AG09319 (cell line): Measurements from ENCODE around the gene PLA2G4B.

Experiments used
- DNase-seq: peaks from one replicate; pipeline ENCODE4 v3.0.0-alpha.2; 2010; ENCODE audit warnings: low read depth; ENCODE audit errors: extremely low read depth
- TF ChIP-seq, protein P1 (sequence below): IDR thresholded peaks from 2 replicates; pipeline ENCODE4 v1.5.1; 2011; ENCODE audit warnings: low read depth, mild to moderate bottlenecking, inconsistent platforms, low read length, moderate library complexity

PLA2G4B gene, protein sequence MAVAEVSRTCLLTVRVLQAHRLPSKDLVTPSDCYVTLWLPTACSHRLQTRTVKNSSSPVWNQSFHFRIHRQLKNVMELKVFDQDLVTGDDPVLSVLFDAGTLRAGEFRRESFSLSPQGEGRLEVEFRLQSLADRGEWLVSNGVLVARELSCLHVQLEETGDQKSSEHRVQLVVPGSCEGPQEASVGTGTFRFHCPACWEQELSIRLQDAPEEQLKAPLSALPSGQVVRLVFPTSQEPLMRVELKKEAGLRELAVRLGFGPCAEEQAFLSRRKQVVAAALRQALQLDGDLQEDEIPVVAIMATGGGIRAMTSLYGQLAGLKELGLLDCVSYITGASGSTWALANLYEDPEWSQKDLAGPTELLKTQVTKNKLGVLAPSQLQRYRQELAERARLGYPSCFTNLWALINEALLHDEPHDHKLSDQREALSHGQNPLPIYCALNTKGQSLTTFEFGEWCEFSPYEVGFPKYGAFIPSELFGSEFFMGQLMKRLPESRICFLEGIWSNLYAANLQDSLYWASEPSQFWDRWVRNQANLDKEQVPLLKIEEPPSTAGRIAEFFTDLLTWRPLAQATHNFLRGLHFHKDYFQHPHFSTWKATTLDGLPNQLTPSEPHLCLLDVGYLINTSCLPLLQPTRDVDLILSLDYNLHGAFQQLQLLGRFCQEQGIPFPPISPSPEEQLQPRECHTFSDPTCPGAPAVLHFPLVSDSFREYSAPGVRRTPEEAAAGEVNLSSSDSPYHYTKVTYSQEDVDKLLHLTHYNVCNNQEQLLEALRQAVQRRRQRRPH

DNA sequence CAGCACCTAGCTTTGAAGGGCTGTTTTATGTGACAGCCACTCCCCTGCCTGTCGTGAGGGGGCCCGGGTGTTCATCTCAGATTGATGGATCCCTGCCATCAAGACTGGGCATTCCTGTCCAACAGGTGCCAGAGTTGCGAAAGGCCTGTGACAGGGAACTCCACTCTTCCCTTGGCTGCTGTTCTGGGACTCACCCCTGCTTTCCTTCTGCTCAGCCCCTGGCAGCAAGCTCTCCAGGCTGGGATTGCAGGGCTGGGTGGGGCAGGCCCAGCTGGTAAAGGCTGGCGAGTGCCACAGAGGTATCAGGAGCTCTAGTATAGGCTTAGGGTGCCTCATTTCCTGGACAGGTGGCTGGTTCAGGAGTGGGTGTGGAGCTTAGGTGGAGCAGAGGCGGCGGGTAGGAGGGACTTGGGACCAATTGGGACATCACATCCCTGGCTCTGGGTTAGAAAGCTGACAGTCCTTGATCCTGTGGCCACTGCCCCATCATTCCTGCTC is at the start of gene PLA2G4B:
Gene PLA2G4B, plus strand, starts transcription at position 448 of the 498 bp plus-strand sequence. CDS start 67 bp downstream, outside the sequence.
- TF ChIP-seq, protein P1, sequence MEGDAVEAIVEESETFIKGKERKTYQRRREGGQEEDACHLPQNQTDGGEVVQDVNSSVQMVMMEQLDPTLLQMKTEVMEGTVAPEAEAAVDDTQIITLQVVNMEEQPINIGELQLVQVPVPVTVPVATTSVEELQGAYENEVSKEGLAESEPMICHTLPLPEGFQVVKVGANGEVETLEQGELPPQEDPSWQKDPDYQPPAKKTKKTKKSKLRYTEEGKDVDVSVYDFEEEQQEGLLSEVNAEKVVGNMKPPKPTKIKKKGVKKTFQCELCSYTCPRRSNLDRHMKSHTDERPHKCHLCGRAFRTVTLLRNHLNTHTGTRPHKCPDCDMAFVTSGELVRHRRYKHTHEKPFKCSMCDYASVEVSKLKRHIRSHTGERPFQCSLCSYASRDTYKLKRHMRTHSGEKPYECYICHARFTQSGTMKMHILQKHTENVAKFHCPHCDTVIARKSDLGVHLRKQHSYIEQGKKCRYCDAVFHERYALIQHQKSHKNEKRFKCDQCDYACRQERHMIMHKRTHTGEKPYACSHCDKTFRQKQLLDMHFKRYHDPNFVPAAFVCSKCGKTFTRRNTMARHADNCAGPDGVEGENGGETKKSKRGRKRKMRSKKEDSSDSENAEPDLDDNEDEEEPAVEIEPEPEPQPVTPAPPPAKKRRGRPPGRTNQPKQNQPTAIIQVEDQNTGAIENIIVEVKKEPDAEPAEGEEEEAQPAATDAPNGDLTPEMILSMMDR, result no peak
- DNase-seq, result no peak

DNA sequence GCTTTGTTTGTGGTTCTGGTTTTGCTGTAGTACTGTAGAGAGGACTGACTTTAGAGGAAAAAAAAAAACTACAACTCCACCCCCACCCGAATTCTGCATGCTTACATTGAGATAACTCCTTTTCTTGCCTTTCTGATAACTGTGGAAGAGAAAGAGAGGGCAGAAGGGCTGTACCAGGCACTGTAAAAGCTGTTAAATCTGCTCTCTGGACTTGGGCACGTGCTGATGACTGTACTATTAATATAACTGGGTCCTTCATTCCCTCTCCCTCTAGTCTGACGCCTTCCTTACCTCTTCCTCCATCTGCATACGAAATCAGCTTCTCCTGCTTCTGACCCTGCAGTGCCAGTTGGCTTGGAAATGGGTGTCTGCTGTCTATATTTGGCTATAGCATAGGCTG is 49.4 kb upstream of the PLA2G4B start:
- DNase-seq, result no peak
- TF ChIP-seq, protein P1, result no peak

DNA sequence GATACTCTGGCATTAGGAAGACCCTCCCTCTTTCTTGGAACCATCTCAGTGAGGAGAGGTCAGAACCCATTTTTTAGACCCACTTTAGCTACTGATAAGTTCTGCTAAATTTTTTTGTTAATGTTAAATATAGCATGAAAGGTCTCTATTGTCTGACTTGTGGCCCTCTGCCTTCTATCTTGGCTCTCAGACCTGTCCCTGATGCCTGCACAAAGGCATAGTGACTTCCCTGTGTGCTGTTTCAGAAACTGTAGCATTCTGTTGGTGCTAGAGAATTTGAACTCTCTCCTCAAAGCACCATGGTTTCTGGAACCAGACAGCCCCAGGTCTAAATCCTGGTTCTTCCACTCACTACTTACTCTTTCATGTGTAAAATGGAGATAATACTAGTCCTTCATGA is 49.0 kb upstream of the PLA2G4B start:
- no peak for DNase-seq
- TF ChIP-seq, protein P1, result no peak

DNA sequence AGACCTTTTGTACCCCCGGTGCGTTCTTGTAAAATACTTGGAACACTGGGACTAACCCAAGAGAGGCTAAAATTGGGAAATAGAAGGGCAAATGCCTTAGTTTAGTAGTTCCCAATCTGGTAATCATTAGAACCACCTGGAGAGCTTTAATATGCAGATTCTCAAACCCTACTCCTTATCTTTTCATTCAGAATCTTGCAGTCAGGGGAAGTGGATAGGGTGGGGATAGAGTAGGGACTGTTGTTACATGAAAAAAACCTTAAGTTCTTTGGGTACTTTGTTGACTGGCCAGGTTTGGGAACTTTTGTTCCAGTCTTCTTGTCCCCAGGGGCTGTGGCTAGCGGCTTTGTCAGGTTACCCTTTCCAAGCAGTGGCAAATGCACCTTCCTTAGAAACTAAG is 48.5 kb upstream of the PLA2G4B start:
- DNase-seq, result no peak
- TF ChIP-seq, protein P1, result no peak

DNA sequence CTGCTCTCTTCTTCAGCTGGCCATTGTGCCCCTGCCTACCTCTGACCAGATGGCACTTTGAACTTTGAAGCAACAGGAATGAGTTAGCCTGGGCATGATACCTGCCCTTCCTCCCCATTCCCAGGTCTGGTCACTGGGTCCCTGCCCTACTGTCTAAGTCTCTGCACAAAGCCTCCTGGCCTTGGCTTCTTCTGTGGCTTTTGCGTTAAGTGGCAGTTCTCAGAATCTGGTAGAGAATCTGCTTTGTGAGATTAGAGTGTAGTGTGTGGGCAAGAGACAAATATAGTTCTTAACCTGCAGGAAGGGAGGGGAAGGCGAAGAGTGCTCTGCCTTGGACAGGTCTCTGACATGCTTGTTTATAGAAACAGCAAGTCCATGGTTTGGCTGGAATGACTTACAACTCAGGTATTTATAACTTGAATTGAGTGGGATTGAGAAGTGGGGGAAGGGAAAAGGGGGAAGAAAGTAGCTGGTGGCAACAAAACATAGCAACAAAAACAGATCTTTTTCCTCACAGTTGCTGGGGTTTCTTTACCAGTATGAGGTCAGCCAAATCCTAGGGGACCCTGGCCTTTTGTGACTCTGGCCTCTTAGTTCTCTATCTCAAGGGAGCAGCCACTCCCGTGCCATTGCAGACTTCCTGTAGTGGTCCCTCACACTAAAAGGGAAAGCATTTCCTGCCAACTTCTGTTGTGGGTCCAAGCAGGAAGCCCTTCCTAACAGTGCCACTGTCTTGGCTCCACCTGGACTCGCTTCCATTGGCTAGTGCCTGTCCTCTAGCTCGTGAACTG is 47.7 kb upstream of the PLA2G4B start:
- no peak for DNase-seq
- TF ChIP-seq, protein P1, result no peak

DNA sequence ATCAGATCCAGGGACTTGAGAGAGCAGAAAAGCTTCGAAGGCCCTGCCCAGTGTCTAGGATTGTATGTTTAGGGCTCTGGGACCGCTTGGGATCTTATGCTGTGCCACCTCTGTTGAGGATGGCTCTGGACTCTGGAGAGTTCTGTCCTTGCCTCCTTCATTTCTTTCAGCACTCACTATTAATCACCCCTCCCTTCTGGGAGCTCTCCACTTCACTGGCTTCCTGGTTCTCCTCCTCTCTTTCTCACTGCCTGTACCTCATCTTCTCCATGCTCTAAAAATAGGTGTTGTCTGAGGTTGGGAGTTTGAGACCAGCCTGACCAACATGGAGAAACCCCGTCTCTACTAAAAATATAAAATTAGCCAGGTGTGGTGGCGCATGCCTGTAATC is 47.1 kb upstream of the PLA2G4B start:
- TF ChIP-seq, protein P1, result no peak
- no peak for DNase-seq
